Gastroesophageal sphincter (tissue), 3 donors: Measurements from ENCODE around the gene CHRNB2.

Source experiments
- CTCF ChIP-seq, 4 experiments: fragments of 200-600 bp in 2 of 4; fragments of 450-650 bp in 2 of 4; sonication (generic) in 1 of 4; IDR thresholded peaks; one replicate each; pipeline ENCODE4 v1.5.1; 2017 to 2019; ENCODE audit warnings: antibody characterized with exemption in 4 of 4, mild to moderate bottlenecking in 2 of 4, moderate library complexity in 2 of 4
- POLR2A ChIP-seq, 2 donors: fragments of 450-650 bp; IDR thresholded peaks; one replicate each; pipeline ENCODE4 v1.6.1; 2017; ENCODE audit warnings: antibody characterized with exemption in 2 of 2, mild to moderate bottlenecking in 2 of 2, moderate library complexity in 1 of 2

GRCh38 chr1:154609398-154610380 is 42.1 kb downstream of the CHRNB2 start:
- TF ChIP-seq CTCF (IDR thresholded peaks at IDR 0.05) = no peak
- TF ChIP-seq POLR2A (IDR thresholded peaks at IDR 0.05) = no peak
